Measurements from ENCODE around the gene IGDCC3.
"Not testable (repeated sequence)": the region's sequence is repeated elsewhere in the genome, so short reads cannot be mapped to it uniquely, and the experiment has no call there.

The IGDCC3 gene

DNA sequence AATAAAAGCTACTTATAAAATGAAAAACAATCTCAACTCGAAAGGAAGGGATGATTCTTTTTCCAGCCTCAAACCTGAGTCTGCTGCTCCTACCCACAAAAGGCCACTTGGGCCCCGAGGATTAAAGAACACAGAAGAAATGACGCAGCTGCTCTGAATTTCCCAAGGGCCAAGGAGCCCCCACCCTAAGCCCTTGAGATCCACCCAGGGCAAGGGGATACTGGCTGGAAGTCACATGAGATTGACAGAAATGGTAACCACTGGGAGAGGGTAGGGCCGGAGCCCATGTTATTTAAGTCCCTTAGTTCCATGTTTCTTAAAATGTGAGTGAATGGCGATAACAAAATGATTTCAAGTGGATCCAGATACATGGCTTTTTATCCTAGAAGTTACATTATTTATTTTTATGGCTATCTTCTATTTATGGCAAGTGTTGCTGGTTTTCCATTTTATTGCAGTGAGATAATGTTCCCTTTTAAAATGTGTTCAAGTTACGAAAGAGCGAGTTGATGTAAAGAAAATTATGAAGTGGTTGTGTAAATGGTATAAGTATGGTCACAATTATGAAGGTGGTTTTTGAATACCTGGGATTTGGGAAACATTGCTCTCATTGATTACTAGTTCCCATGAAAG is 28.1 kb upstream of the IGDCC3 start:
- DNase-seq: no peak

GRCh38 chr15:65404186-65404872 is 26.5 kb upstream of the IGDCC3 start:
- no peak for DNase-seq

DNA sequence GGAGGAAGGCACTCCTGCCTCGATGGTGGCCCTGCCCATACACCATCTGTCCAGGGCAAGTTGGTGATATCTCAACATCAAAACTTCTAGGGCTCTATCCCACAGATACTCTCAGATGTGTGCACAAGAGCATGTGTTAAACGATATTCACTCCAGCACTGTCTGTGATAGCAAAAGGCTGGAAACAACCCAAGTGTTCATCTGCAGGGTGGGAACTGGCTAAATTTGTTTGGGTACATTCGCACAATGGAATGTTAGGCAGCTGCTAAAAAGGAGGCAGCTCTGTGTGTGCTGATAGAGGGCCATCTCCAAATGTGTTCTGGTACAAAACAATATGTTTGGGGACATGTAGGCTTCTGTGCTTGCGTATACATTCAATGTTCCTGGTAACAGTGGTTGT is 25.2 kb upstream of the IGDCC3 start:
- no peak for DNase-seq

DNA sequence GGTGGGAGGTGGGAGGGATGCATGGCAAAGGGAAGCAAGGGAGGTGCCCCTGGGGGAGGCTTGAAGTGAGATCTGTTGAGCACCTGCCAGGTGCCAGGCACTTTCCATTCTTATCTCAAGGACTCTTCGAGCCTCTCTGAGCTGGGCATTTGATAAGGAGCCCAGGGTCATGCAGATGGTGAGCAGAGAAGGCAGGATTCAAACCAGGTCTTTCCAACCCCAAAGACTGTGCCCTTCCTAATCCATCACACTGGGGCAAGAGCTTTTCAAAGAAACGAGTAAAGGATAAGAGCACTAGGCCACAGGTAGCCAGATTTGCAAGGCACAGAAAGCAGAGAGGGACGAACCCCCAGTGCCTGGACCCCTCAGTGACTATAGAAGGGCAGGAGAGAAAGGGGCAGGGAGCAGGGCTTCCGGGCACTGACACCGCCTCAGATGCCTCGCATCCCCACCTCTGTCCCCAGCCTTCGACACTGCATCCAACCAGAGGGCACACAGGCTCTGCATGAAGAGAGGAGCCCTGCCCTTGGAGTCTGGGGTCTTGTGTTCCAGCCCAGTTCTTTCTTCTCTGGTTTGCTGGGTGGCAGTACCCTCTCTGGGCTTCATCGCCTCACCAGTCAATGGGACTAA is 23.9 kb upstream of the IGDCC3 start:
- no peak for DNase-seq

GRCh38 chr15:65400760-65401610 is 23.2 kb upstream of the IGDCC3 start:
- peak; percentile 77 for DNase-seq

- DNase-seq: no peak
These were observed 22.2 kb upstream of the IGDCC3 start for GRCh38 chr15:65399997-65400396.

DNA sequence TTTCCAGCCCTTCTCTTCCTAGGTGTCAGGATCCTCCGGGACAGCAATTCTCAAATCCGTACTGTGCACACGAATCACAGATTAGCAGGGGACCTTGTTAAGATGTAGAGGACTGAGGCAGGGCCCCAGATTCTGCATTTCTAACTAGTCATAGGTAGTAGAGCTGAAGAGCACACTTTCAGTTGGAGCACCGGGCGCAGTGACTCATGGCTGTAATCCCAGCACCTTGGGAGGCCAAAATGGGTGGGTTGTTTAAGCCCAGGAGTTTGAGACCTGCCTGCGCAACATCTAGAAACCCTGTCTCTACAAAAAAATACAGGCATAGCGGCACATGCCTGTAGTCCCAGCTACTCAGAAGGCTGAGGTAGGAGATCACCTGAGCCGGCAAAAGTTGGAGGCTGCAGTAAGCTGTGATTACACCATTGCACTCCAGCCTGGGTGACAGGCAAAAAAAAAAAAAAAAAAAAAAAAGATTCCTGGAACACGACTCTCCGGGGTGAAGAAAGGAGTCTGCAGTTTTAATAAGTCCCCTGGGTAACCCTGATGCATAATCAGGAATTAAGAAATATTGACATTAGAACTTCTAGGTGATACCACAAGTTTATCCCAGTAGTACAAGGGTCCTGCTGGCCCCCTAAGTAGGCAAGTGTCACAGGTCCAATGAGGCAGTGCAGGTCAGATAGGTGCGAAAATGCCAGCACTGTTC is 21.4 kb upstream of the IGDCC3 start:
- DNase-seq: no peak

- DNase-seq: not testable (repeated sequence)
These were observed 20.7 kb upstream of the IGDCC3 start for GRCh38 chr15:65398486-65398885.

GRCh38 chr15:65396965-65397317 is 19.1 kb upstream of the IGDCC3 start:
- DNase-seq: no peak

DNA sequence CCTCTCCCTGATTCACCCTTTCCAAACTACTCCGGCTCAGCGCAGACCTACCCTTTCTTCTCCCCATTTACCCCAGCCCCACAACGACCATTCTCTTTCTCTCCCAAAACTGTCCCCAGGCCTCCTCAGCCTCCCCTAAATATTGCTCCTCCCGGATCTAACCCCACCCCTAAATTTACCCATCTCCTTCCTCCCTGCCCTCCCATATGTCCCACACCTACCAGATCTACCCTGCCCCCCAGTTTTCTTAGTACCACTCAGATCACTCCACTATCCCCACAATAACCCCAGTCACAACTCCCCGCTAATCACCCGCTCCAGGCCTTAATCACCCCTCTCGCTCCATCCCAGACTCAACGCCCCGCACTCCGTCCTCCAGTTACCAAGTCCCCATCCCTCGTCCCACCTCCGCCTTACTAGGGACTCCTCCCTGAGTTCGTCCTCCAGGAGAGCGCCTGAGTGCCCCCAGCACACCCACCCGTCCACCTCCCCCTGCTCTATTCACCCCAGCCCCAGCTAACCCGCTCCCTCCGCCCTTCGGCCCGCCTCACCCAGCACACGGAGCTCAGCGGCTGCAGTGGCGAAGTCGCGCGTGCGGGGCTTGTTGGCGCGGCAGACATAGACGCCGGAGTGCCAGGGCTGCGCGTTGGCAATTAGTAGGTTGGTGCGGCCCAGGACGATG is 18.6 kb upstream of the IGDCC3 start:
- no peak for DNase-seq

- no peak for DNase-seq
These were observed 17.9 kb upstream of the IGDCC3 start for GRCh38 chr15:65395567-65396202.

DNA sequence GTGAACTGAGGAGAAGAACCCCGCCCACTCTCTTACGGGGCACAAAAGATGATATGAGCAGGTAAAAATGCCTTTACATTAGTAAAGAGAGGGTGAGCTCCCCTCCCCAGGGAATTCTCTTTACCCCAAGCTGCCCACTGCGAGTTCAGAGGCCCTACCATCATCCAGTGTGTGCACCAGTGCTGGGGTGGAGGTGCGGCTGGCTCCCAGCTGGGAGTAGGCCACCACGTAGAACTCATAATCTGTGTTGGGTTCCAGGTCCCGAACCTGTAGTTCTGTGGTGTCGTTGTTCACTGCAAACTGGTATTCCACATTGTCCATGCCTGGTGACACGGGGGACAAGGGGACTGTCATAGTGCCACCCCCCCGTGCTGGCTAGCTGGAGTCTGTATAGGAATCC is 17.1 kb upstream of the IGDCC3 start:
- DNase-seq: no peak

- DNase-seq: no peak
These were observed 16.5 kb upstream of the IGDCC3 start for GRCh38 chr15:65394280-65394789.

DNA sequence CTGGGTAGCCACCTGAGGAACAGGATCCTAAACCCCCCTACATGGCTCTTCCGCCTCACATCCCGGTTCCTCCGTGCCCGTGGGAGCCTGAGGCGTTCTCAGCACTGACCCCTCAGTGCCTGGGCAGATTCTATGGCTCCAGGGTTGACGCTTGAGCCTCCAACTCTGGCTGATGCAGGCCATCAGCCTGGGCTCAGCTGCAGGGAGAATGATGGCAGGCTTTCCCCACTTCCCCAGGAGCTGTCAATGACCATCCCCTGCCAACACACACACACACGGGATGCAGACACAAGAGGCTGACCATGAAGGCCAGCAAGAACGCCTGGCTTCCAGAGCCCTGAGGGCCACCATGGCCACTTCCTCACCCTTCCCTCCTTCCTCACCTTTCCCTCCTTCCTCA is 15.8 kb upstream of the IGDCC3 start:
- no peak for DNase-seq

- no peak for DNase-seq
These were observed 15.3 kb upstream of the IGDCC3 start for GRCh38 chr15:65393091-65393490.

DNA sequence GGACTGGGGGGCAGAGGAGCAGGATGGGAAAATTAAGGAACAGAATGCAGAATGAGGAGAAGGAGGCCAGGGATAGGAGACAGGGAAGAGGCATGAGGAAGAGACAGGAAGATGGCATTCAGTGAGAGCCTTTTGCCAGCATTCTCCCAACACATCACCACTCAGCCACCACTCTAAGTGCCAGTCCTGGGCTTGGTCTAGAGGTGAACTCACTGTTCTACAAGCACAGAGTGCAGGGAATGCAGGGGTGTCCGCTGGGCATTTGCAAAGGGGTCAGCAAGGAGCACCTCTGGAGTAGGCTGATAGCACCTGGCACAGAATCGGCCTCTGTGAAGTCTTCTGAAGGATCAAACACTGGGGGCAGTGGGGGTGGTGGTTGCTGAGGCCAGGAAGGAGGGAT is 14.6 kb upstream of the IGDCC3 start:
- no peak for DNase-seq

DNA sequence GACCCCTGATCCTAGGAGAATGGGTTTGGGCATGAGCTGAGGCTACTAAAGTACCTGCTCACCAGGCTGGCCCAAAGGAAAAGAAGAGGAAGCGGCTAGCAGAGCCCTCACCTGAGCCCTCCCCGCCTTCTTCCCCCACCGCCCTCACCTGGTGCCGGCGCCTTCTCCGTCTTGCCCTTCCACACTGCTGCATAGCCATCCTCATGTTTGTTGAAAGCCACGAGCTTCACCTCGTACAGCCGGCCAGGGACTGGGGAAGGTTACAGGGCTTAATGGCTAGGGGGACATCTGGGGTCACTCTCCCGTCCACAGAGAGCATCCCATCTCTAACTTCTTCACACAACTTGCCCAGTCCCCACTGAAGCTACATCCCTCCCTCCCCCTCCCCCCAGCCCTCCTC is 13.9 kb upstream of the IGDCC3 start:
- no peak for DNase-seq

GRCh38 chr15:65390447-65390846 is 12.6 kb upstream of the IGDCC3 start:
- no peak for DNase-seq

GRCh38 chr15:65389226-65389625 is 11.4 kb upstream of the IGDCC3 start:
- no peak for DNase-seq

DNA sequence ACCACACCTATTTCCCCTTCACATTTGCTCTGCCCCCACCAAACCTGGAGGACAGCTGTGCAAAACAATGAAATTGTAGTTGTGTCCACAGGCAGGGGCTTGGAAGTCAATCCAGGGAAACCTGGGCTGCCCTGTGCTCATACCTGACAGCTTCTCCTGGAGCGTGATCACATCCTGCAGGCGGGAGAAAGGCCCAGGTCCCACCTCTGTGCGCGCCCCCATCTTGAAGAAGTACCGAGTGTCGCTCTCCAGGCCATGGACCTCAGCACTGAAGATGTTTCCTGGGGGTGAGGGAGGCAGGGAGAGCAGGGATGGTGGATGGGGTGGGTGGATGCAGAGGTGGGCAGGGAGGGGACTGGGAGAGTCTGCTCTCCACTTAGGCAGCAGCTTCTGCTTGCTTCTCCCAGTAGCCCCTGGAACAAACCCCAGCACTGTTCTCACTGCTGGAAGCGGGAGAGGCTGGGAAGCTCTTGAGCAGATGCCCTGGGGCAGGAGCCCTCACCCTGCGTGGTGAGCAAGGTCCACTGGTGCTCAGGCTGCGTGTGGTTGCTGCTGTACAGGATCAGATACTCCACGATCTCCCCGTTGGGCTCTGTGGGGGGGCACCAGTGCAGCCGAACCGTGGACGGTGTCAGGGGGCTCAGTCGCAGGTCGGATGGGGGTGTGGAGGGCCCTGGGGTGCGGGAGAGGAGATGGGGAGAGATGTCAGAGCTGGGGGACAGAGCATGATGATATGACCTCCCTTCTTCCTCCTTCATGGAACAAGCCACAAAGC is 10.7 kb upstream of the IGDCC3 start:
- no peak for DNase-seq

GRCh38 chr15:65386886-65387285 is 9.1 kb upstream of the IGDCC3 start:
- no peak for DNase-seq

All from activated CD8-positive, alpha-beta memory T cell treated with anti-CD3 and anti-CD28 coated beads, Interleukin-2, amount 50 U/mL, for 48 hours (primary cell).